Measurements from ENCODE around the gene ZNF544.
"Not testable (repeated sequence)": the region's sequence is repeated elsewhere in the genome, so short reads cannot be mapped to it uniquely, and the experiment has no call there.

ZNF544 gene

DNA sequence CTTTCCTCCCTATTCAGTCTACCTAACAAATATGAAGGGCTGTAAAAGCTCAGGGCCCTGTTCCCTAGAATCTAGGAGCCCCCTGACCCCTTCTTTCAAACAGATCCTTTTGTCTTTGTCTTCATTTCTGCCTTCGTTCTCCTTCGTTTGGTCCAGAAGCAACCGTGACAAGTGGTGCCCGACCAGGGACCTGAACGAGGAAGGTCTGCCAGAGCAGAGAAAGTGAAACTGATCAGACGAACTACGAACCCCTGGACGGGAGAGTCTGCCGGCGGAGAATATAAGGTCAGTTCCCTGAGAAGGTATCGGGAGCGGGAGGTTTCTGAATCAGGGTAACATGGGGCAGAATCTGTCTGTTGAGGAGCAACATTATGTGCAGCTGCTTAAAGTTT is 77.2 kb downstream of the ZNF544 start:
- DNase-seq: no peak

DNA sequence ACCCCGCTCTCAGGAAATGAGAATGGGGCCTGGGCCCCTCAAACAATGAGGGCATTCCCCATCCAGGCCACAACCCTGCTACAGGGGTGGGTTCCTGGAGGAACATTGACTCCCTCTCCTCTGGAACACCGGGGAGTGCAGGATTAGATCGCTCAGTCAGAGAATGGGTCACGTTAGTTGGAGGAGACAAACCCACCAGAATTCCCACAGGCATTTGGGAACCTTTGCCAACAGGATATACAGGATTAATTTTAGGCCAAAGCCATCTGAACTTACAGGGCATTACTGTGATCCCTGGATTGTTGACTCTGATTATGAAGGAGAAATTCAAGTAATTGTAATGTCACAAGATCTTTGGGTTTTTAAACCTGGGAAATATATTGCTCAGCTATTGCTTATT is 79.0 kb downstream of the ZNF544 start:
- DNase-seq: no peak

DNA sequence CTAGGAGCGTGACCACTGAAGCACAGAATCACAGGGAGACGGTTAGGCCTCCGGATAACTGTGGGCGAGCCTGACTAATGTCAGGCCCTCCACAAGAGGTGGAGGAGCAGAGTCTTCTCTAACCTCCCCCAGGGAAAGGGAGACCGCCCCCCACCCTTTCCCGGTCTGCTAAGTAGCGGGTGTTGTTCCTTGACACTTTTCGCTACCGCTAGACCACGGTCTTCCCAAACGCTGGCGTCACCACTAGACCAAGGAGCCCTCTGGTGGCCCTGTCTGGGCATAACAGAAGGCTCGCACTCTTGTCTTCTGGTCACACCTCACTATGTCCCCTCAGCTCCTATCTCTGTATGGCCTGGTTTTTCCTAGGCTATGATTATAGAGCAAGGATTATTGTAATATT is 82.0 kb downstream of the ZNF544 start:
- not testable (repeated sequence) for DNase-seq

DNA sequence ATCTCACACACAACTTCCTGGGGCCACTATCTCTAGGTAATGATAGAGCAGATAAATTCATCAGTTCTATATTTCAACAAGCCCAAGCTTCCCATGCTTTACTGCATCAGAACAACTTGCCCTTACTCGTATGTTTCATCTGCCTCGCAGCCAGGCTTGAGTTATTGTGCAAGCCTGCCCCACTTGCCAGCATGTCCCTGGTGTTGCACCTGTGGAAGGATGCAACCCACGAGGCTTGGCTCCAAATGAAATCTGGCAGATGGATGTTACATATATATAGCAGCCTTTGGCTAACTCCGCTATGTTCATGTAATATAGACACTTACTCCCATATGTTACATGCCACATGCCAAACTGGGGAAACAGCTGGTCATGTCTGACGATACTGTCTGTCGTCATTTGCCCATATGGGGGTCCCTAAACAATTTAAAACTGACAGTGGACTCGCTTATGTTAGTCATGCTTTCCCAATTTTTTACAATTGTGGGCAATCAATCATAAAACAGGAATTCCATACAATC is 82.7 kb downstream of the ZNF544 start:
- DNase-seq: peak in 1 of 2 experiments; percentile 21
